IMR-90 (cell line): ENCODE data around the gene LRRC56. TPM values are rescaled to one million over a fixed set of nuclear protein-coding genes. Genes with fewer than 3 reads are reported as not detected.
A peak's percentile ranks its signal among the peaks of the same experiment; 100 is the strongest.

Experiments used
- ATAC-seq: fragments of 200-7000 bp; cut with Tn5 transposase; 2 replicates; pipeline ENCODE4 v1.9.1; 2020; ENCODE audit warnings: low read depth, mild to moderate bottlenecking, moderate library complexity
- BruUV-seq: library from RNA; stranded (reverse); fragments of 400-500 nt; replicated peaks from 2 replicates; lab custom pipeline; 2021; lab: Mats Ljungman, UMichigan
- CTCF ChIA-PET: fragments of 300-600 bp; formaldehyde crosslinking; extraction: SDS; loops from one replicate; lab custom pipeline; 2021; ENCODE audit warnings: antibody characterized with exemption; lab: Yijun Ruan, JAX
- POLR2A ChIA-PET: fragments of 300-600 bp; sonication (Branson Sonifier 250); formaldehyde crosslinking; loops from one replicate; lab custom pipeline; 2022; ENCODE audit warnings: antibody characterized with exemption; ENCODE audit not compliant: unreplicated experiment; lab: Charles Lee
- DNase-seq: peaks from one replicate; pipeline ENCODE4 v3.0.0; 2013
- H2AFZ ChIP-seq: replicated peaks from 2 replicates; pipeline ENCODE3; 2013; ENCODE audit warnings: low read length, mild to moderate bottlenecking; ENCODE audit not compliant: poor library complexity
- H2AK5ac ChIP-seq: 2 replicates; pipeline ENCODE4 v1.6.1; 2013; ENCODE audit warnings: low read depth, low read length, inconsistent platforms
- H2AK9ac ChIP-seq: replicated peaks from 2 replicates; pipeline ENCODE3; 2013; ENCODE audit warnings: mild to moderate bottlenecking, low read depth, low read length, moderate library complexity; ENCODE audit not compliant: poor library complexity
- H2BK120ac ChIP-seq: 2 replicates; pipeline ENCODE4 v1.6.1; 2013; ENCODE audit warnings: low read depth, low read length, inconsistent platforms
- H2BK15ac ChIP-seq: 3 replicates; pipeline ENCODE4 v1.6.1; 2013; ENCODE audit warnings: low read depth, low read length, inconsistent platforms
- H2BK20ac ChIP-seq: 2 replicates; pipeline ENCODE4 v1.6.1; 2013; ENCODE audit warnings: low read depth, mild to moderate bottlenecking, inconsistent platforms, low read length, moderate library complexity
- H2BK5ac ChIP-seq: 2 replicates; pipeline ENCODE4 v1.6.1; 2013; ENCODE audit warnings: mild to moderate bottlenecking, low read depth, low read length, inconsistent platforms; ENCODE audit not compliant: poor library complexity, severe bottlenecking
- H3K14ac ChIP-seq: replicated peaks from 2 replicates; pipeline ENCODE4 v1.6.1; 2013; ENCODE audit warnings: low read depth, low read length, inconsistent platforms
- H3K18ac ChIP-seq: 2 replicates; pipeline ENCODE4 v1.6.1; 2013; ENCODE audit warnings: low read depth, low read length, control low read depth
- H3K23ac ChIP-seq: 2 replicates; pipeline ENCODE4 v1.6.1; 2013; ENCODE audit warnings: low read depth, low read length, inconsistent platforms
- H3K27ac ChIP-seq: 2 replicates; pipeline ENCODE4 v1.5.1; 2013; ENCODE audit warnings: mild to moderate bottlenecking, control low read depth, low read length; ENCODE audit not compliant: insufficient read depth
- H3K27me3 ChIP-seq: 2 replicates; pipeline ENCODE4 v1.6.1; 2013; ENCODE audit warnings: low read length; ENCODE audit not compliant: control insufficient read depth, insufficient read depth
- H3K36me3 ChIP-seq: 2 replicates; pipeline ENCODE4 v1.6.1; 2013; ENCODE audit warnings: low read length, mixed read lengths; ENCODE audit not compliant: control insufficient read depth, insufficient read depth
- H3K4ac ChIP-seq: 2 replicates; pipeline ENCODE4 v1.6.1; 2013; ENCODE audit warnings: low read depth, low read length, inconsistent platforms
- H3K4me1 ChIP-seq: 2 replicates; pipeline ENCODE4 v1.6.1; 2013; ENCODE audit warnings: low read length, mixed read lengths; ENCODE audit not compliant: control insufficient read depth, insufficient read depth
- H3K4me2 ChIP-seq: 2 replicates; pipeline ENCODE4 v1.6.1; 2013; ENCODE audit warnings: low read depth, mild to moderate bottlenecking, control low read depth, low read length, moderate library complexity
- H3K4me3 ChIP-seq: 2 replicates; pipeline ENCODE4 v1.5.1; 2013; ENCODE audit warnings: low read depth, mild to moderate bottlenecking, control low read depth, low read length, moderate library complexity; ENCODE audit not compliant: insufficient read depth
- H3K56ac ChIP-seq: 2 replicates; pipeline ENCODE4 v1.6.1; 2013; ENCODE audit warnings: low read length, inconsistent platforms; ENCODE audit not compliant: insufficient read depth; ENCODE audit errors: extremely low read depth
- H3K79me1 ChIP-seq, 2 experiments: 2 replicates each; pipeline ENCODE4 v1.6.1; 2013; ENCODE audit warnings: low read length in 2 of 2, inconsistent platforms in 1 of 2, low read depth in 1 of 2
- H3K9ac ChIP-seq: 2 replicates; pipeline ENCODE4 v1.6.1; 2013; ENCODE audit warnings: low read depth, low read length, control low read depth
- H3K9me1 ChIP-seq: 2 replicates; pipeline ENCODE4 v1.6.1; 2013; ENCODE audit warnings: low read length, inconsistent platforms; ENCODE audit not compliant: insufficient read depth
- H3K9me3 ChIP-seq: 2 replicates; pipeline ENCODE4 v1.6.1; 2013; ENCODE audit warnings: low read length; ENCODE audit not compliant: control insufficient read depth, insufficient read depth
- H4K20me1 ChIP-seq: 2 replicates; pipeline ENCODE4 v1.6.1; 2013; ENCODE audit warnings: low read length, inconsistent platforms; ENCODE audit not compliant: insufficient read depth
- H4K5ac ChIP-seq: 2 replicates; pipeline ENCODE4 v1.6.1; 2013; ENCODE audit warnings: mild to moderate bottlenecking, low read depth, low read length, control low read depth
- H4K8ac ChIP-seq, 2 experiments: 2 replicates each; pipeline ENCODE4 v1.6.1; 2013; ENCODE audit warnings: low read depth in 2 of 2, low read length in 2 of 2, control low read depth in 1 of 2, inconsistent platforms in 1 of 2
- H4K91ac ChIP-seq: 2 replicates; pipeline ENCODE4 v1.6.1; 2013; ENCODE audit warnings: low read depth, low read length, inconsistent platforms; ENCODE audit not compliant: insufficient read depth
- CTCF ChIP-seq: conservative IDR thresholded peaks from 2 replicates; pipeline ENCODE4 v1.5.1; 2012; ENCODE audit warnings: mild to moderate bottlenecking, low read depth, low read length, improper control_type of control experiment
- FOS ChIP-seq: fragments of 150-350 bp; IDR thresholded peaks from 2 replicates; pipeline ENCODE4 v1.6.1; 2016; ENCODE audit warnings: low read depth, low read length
- MAFK ChIP-seq: IDR thresholded peaks from 2 replicates; pipeline ENCODE4 v1.6.1; 2012; ENCODE audit warnings: low read depth, low read length, improper control_type of control experiment
- MXI1 ChIP-seq: IDR thresholded peaks from 2 replicates; pipeline ENCODE4 v1.6.1; 2012; ENCODE audit warnings: low read depth, mild to moderate bottlenecking, low read length, moderate library complexity, borderline replicate concordance
- NFE2L2 ChIP-seq: fragments of 150-350 bp; IDR thresholded peaks from 2 replicates; pipeline ENCODE4 v1.6.1; 2016; ENCODE audit warnings: low read depth, mild to moderate bottlenecking, low read length
- SMC3 ChIP-seq: fragments of 150-350 bp; IDR thresholded peaks from 2 replicates; pipeline ENCODE4 v1.6.1; 2016; ENCODE audit warnings: low read depth, mild to moderate bottlenecking, antibody characterized with exemption, low read length, moderate library complexity
- USF2 ChIP-seq: fragments of 150-350 bp; IDR thresholded peaks from 2 replicates; pipeline ENCODE4 v1.6.1; 2017; ENCODE audit warnings: mild to moderate bottlenecking, antibody characterized with exemption, low read length, low read depth
- WGBS, 2 experiments: methylation state at CpG; one replicate each; pipeline versions ENCODE4 v1.1.5 to v1.1.7; 2013; ENCODE audit warnings: missing lambda C conversion rate in 2 of 2; ENCODE audit not compliant: insufficient read length in 1 of 2; ENCODE audit errors: extremely low coverage in 2 of 2; 5-methylcytosine and 5-hydroxymethylcytosine counted together
- dilution Hi-C: fragments of 300-500 bp; cut with HindIII; formaldehyde crosslinking; loops from one replicate; pipeline ENCODE4 v1.14.3; 2018; ENCODE audit warnings: low sequenced_read_pairs; ENCODE audit not compliant: unreplicated experiment
- in situ Hi-C: fragments of 300-500 bp; cut with MboI; formaldehyde crosslinking; loops from 3 replicates; pipeline ENCODE4 v1.14.3; 2019; ENCODE audit warnings: low sequenced_read_pairs, inconsistent platforms, mixed read lengths
- intact Hi-C: fragments of 100-400 bp; cut with micrococcal nuclease; formaldehyde crosslinking; loops from 2 replicates; pipeline ENCODE4 v1.10.0; 2022
- polyA plus RNA-seq, 3 experiments: library from polyadenylated mRNA; depleted of rRNA; stranded (reverse); fragments of >200 nt; gene quantifications; 2 replicates each; pipeline ENCODE4 v1.2.3, GENCODE V29; 2012; ENCODE audit warnings: low replicate concordance in 1 of 3
- total RNA-seq: library from RNA; depleted of rRNA; stranded (reverse); fragments of >200 nt; gene quantifications from 2 replicates; pipeline ENCODE4 v1.2.3, GENCODE V29; 2012

LRRC56 gene
- total and polyA plus RNA-seq, 2 of the 4 experiments (the other 2 are of a cell fraction) = 0.36 to 1.3 TPM

DNA sequence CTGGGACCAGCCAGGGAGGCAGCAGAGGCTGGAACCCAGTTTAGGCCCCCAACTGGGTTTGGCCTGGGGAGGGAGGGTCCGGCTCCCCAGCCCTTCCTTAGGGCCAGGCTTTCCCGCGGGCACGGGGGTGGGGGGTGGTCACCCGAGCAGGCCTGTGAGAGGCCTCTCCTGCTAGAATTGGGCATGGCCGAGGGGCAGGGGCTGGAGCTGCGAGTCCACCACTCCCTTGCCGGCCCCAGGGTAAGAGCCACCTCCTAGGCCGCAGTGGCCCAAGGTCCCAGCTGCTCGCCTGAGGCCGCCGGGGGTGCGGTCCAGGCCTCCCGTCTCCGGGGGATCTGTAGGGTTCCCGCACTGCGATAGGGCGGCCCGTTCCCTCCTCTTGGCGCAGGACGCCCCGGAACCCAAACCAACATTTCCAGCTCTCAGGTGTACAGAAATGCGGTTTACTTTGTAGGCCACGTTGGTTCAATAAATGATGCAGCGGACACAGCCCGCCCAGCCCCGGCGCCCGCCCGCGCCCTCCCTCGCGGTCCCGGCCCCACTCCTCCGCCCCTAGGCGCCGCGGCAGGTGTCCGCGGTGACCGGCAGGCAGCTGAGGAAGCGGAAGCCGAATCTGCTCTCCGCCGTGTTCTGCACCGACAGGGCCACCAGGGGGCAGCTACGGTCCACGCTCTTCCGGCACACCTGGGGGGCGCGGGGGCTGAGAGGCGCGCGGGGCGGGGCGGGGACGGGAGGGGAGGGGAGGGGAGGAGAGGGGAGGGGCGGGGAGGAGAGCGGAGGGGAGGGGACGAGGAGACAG is 17.3 kb downstream of the LRRC56 start (continued):
- TF ChIP-seq FOS = no peak
- TF ChIP-seq SMC3 = no peak; the same call in 1 of the 2 replicates

- no peak overlapping the region for H3K14ac ChIP-seq
- no peaks in the 10 kb centered on the region for H3K9me1 ChIP-seq
- peak overlapping the region; percentile 43 for H2AFZ ChIP-seq
- H2AK5ac ChIP-seq = no peak overlapping the region; the same call in 1 of the 2 replicates
- no TSS peak for BruUV-seq
- H3K27me3 ChIP-seq = peaks cover 57% of the 10 kb centered on the region
- no peak overlapping the region for H2BK5ac ChIP-seq
- H4K91ac ChIP-seq = no peak overlapping the region
- H3K4me1 ChIP-seq = peaks cover 6% of the 10 kb centered on the region
- ATAC-seq = no peak
- no peak overlapping the region for H3K27ac ChIP-seq
- POLR2A ChIA-PET = no interaction called here
- H2BK120ac ChIP-seq = no peak overlapping the region
- H3K79me1 ChIP-seq = no peaks in the 10 kb centered on the region; a peak in 1 of 4 replicates
- in situ Hi-C loops = no loop called here
- H4K20me1 ChIP-seq = peaks cover 6% of the 10 kb centered on the region; the same call in 1 of the 2 replicates
- H3K23ac ChIP-seq = no peak overlapping the region
- H3K36me3 ChIP-seq = peaks cover 2% of the 10 kb centered on the region; the same call in 1 of the 2 replicates
- H4K5ac ChIP-seq = no peak overlapping the region
- H2AK9ac ChIP-seq = no peak overlapping the region
- intact Hi-C loops = loop anchor here (10.0 kb wide), 1 partner anchor 169 kb away; no protein-coding TSS in a partner anchor
- H2BK20ac ChIP-seq = no peak overlapping the region
- dilution Hi-C loops = no loop called here
- H3K18ac ChIP-seq = no peak overlapping the region
- no peak overlapping the region for H3K4ac ChIP-seq
- no peak overlapping the region for H3K9ac ChIP-seq
- DNase-seq = no peak
- TF ChIP-seq NFE2L2 = no peak
- TF ChIP-seq CTCF = no peak
- no peak for TF ChIP-seq USF2
- no peak for TF ChIP-seq MAFK
- no peak for TF ChIP-seq MXI1
- H2BK15ac ChIP-seq = no peak overlapping the region
- CTCF ChIA-PET = interaction anchor here (0.5 to 1.3 kb wide), 2 partner anchors 8 to 253 kb away, joined by 3 read pairs; no protein-coding TSS in a partner anchor
- peak overlapping the region; percentile 79 for H3K4me2 ChIP-seq
- H4K8ac ChIP-seq = no peak overlapping the region
- WGBS, 2 experiments = 0% methylated on average over 13 of the region's 57 CpGs; no CpG with 5 or more reads in 1 of the 2 experiments
- no peak overlapping the region for H3K4me3 ChIP-seq
- no peak overlapping the region for H3K56ac ChIP-seq
- H3K9me3 ChIP-seq = no peaks in the 10 kb centered on the region
These were observed 18.0 kb downstream of the LRRC56 start for GRCh38 chr11:555227-555779.
